Stomach (tissue), 9 donors: ENCODE data around the gene KDM2B. TPM values are rescaled to one million over a fixed set of nuclear protein-coding genes. Genes with fewer than 3 reads are reported as not detected.

Experiments
- DNase-seq, 2 donors: peaks; one replicate each; pipeline versions ENCODE4 v3.0.0 to v3.0.0-alpha.2; 2013 to 2019
- H3K27ac ChIP-seq, 5 donors: fragments of 200-600 bp in 4 of 5; sonication (generic) in 4 of 5; one replicate each; pipeline ENCODE4 v1.5.1; 2013 to 2019; ENCODE audit warnings: mild to moderate bottlenecking in 1 of 5, moderate library complexity in 1 of 5
- H3K27me3 ChIP-seq, 3 donors: fragments of 200-600 bp; sonication (generic); one replicate each; pipeline ENCODE4 v1.5.1; 2017 to 2019; ENCODE audit warnings: mixed run types in 1 of 3
- H3K36me3 ChIP-seq, 4 donors: fragments of 200-600 bp; sonication (generic); 1 replicate in 3 of 4; 2 replicates in 1 of 4; pipeline ENCODE4 v1.5.1; 2016 to 2019
- H3K4me1 ChIP-seq, 4 donors: fragments of 200-600 bp; sonication (generic); one replicate each; pipeline ENCODE4 v1.5.1; 2016 to 2019
- H3K4me3 ChIP-seq, 4 donors: fragments of 200-600 bp; sonication (generic) in 3 of 4; one replicate each; pipeline ENCODE4 v1.5.1; 2016 to 2019; ENCODE audit warnings: mild to moderate bottlenecking in 1 of 4
- H3K9me3 ChIP-seq, 4 donors: fragments of 200-600 bp; sonication (generic); one replicate each; pipeline ENCODE4 v1.5.1; 2016 to 2019
- EP300 ChIP-seq: sonication (generic); formaldehyde crosslinking; IDR thresholded peaks from one replicate; pipeline ENCODE4 v1.6.1; 2017; ENCODE audit warnings: antibody characterized with exemption
- POLR2A ChIP-seq, 4 donors: fragments of 450-650 bp; IDR thresholded peaks; one replicate each; pipeline ENCODE4 v1.6.1; 2016; ENCODE audit warnings: antibody characterized with exemption in 4 of 4, control low read depth in 2 of 4, mild to moderate bottlenecking in 1 of 4, moderate library complexity in 1 of 4
- POLR2AphosphoS5 ChIP-seq, 3 donors: sonication (generic); formaldehyde crosslinking; IDR thresholded peaks; one replicate each; pipeline ENCODE4 v1.6.1; 2016; ENCODE audit warnings: antibody characterized with exemption in 3 of 3
- WGBS, 5 donors: extraction: QIAGEN DNeasy Blood & Tissue Kit in 3 of 5; methylation state at CpG; one replicate each; pipeline versions ENCODE4 v1.1.5 to v1.1.7; 2013 to 2018; 5-methylcytosine and 5-hydroxymethylcytosine counted together
- intact Hi-C: fragments of 100-400 bp; cut with DNase I; formaldehyde crosslinking; loops from one replicate; pipeline ENCODE4 v1.15.1; 2023; ENCODE audit warnings: low total_unique reads
- polyA plus RNA-seq, 3 donors: library from polyadenylated mRNA; stranded (reverse); fragments of 200-250 nt; gene quantifications; one replicate each; pipeline ENCODE4 v1.2.3, GENCODE V29; 2013
- total RNA-seq, 5 donors: library from RNA; depleted of rRNA; stranded (reverse); fragments of >200 nt; gene quantifications; one replicate each; pipeline versions ENCODE4 v1.1.0 to v1.2.3, GENCODE V29; 2014 to 2016
- TF ChIP-seq, protein P1 (sequence below), 7 experiments: fragments of 450-650 bp in 4 of 7; fragments of 200-600 bp in 3 of 7; sonication (generic) in 3 of 7; IDR thresholded peaks; one replicate each; pipeline ENCODE4 v1.5.1; 2016 to 2019; ENCODE audit warnings: antibody characterized with exemption in 7 of 7, control low read depth in 2 of 7, mild to moderate bottlenecking in 1 of 7
- donor health status: healthy with polysubstance abuse.
- donor health status: Bipolar disorder and iron deficiency.
- donor health status: healthy.

The KDM2B gene
- total and polyA plus RNA-seq, 8 donors = 5.8 to 72.8 (median 11.7) TPM

DNA sequence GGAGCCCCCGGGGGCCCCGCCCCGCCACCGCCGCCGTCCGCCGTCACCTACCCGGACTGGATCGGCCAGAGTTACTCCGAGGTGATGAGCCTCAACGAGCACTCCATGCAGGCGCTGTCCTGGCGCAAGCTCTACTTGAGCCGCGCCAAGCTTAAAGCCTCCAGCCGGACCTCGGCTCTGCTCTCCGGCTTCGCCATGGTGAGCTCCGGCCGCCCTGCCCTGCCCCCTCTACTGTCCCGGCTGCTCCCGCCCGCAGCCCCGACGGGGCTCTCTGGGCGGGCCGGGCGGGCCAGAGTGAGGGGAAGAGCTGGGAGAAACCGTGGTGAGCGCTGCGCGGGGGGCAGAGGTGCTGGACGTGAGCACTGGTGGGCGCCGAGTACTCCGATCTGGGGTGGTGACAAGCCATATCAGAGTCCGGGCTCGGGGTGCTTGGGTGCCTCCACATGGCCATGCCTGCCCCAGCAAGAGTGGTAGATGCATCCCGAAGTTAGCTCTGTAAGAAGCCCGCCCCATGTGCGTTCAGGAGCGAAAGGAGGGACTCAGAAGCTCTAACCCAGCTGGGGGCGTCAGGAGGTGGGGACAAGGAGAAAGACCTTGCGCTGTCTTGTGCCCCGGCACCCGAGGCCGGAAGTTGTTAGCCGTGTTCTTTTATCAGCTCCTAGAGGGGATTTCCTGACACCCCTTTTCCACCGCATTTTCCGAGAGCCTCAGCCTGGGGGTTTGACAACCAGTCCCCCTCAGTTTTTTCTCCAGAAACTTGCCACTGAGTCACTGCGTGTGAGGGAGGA is 46.2 kb upstream of the KDM2B start:
- no peak for TF ChIP-seq POLR2AphosphoS5 (IDR thresholded peaks at IDR 0.05)
- no peak for TF ChIP-seq POLR2A (IDR thresholded peaks at IDR 0.05)
- TF ChIP-seq, protein P1, sequence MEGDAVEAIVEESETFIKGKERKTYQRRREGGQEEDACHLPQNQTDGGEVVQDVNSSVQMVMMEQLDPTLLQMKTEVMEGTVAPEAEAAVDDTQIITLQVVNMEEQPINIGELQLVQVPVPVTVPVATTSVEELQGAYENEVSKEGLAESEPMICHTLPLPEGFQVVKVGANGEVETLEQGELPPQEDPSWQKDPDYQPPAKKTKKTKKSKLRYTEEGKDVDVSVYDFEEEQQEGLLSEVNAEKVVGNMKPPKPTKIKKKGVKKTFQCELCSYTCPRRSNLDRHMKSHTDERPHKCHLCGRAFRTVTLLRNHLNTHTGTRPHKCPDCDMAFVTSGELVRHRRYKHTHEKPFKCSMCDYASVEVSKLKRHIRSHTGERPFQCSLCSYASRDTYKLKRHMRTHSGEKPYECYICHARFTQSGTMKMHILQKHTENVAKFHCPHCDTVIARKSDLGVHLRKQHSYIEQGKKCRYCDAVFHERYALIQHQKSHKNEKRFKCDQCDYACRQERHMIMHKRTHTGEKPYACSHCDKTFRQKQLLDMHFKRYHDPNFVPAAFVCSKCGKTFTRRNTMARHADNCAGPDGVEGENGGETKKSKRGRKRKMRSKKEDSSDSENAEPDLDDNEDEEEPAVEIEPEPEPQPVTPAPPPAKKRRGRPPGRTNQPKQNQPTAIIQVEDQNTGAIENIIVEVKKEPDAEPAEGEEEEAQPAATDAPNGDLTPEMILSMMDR (IDR thresholded peaks at IDR 0.05) = no peak
- TF ChIP-seq EP300 = no peak
- peaks cover 44 to 69% (median 54%) of the 10 kb centered on the region in 4 donors for H3K4me1 ChIP-seq
- H3K4me3 ChIP-seq = peak overlapping the region; percentile 63 to 89 (median 69)
- WGBS, 5 donors = 0 to 1% (median 0%) methylated on average over 12 to 51 of the region's 53 CpGs
- no peaks in the 10 kb centered on the region for H3K36me3 ChIP-seq
- intact Hi-C loops = loop anchor here (10.0 kb wide), 1 partner anchor 48 kb away; no protein-coding TSS in a partner anchor
- DNase-seq = peak; percentile 58 to 85
- peak overlapping the region; percentile 94 to 99 (median 96) for H3K27ac ChIP-seq
- no peaks in the 10 kb centered on the region for H3K9me3 ChIP-seq
- no peaks in the 10 kb centered on the region for H3K27me3 ChIP-seq

DNA sequence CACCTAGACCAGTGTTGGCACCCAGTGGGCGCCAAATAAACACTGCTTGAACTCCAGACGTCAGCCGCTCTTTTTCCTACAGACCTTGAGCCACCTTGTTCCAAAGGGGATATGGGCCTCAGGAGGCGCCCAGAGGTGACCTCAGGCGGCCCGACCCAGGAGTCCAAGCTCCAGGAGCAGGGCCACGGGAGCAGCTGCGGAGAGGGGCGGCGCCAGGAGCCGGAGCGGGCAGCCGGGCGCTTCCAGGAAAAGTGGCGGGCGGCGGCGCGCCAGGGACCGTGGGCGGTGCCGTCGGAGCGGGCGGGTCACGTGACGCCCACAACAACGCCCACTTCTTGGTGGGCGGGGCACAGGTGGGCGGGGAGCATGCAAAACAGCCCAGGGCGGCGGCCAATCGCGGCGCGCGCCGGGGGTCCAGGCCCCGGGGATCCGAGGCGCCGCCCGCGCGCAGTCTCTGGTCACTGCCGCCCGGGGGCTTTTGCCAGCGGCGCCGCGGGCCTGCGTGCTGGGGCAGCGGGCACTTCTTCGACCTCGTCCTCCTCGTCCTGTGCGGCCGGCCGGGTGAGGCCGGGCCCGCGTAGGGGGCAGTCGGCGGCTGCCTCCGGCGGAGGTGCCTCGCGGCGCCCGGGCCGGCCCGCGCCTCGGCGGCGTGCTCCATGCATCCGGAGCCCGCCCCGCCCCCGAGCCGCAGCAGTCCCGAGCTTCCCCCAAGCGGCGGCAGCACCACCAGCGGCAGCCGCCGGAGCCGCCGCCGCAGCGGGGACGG is 45.4 kb upstream of the KDM2B start, which contains the start of gene ORAI1:
Gene ORAI1, plus strand, starts transcription at position 444 of the 766 bp plus-strand sequence.
- H3K27me3 ChIP-seq = no peaks in the 10 kb centered on the region
- H3K36me3 ChIP-seq = no peaks in the 10 kb centered on the region
- H3K9me3 ChIP-seq = no peaks in the 10 kb centered on the region
- peak; percentile 99 for DNase-seq
- intact Hi-C loops = loop anchor here (10.0 kb wide), 1 partner anchor 49 kb away; no protein-coding TSS in a partner anchor
- no peak for TF ChIP-seq POLR2A (IDR thresholded peaks at IDR 0.05)
- peak; percentile 44 to 83 (median 71) for TF ChIP-seq POLR2AphosphoS5 (IDR thresholded peaks at IDR 0.05)
- peaks cover 38 to 61% (median 50%) of the 10 kb centered on the region in 4 donors for H3K4me1 ChIP-seq
- peak within 1 kb of the TSS; percentile 94 to 99 (median 96) for H3K27ac ChIP-seq
- peak within 1 kb of the TSS; percentile 63 to 89 (median 69) for H3K4me3 ChIP-seq
- WGBS, 5 donors = 0 to 2% (median 1%) methylated on average over 29 to 92 of the region's 92 CpGs

DNA sequence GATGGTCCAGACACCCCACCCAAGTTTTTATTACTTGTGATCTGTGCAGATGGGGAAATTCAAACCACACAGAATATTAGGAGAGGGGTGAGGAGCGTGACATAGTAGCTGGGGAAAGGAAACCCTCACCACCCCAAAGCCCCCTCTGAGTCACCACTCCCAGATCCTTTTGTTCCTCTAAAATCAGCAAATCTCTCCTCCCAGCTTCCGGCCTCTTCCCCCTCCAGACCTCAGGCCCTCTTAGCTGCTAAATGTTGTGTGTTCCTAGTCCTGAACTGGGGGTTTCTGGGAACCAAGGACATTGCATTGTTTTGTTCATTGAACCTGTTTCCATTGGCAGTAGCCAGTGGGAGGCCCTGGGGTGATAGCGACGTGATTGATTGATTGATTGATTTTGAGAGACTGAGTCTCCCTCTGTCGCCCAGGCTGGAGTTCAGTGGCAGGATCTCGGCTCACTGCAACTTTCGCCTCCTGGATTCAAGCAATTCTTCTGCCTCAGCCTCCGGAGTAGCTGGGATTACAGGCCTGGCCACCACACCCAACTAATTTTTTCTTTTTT is 39.6 kb upstream of the KDM2B start:
- TF ChIP-seq POLR2AphosphoS5 (IDR thresholded peaks at IDR 0.05) = no peak
- TF ChIP-seq, protein P1 (IDR thresholded peaks at IDR 0.05) = no peak
- no peak for TF ChIP-seq POLR2A (IDR thresholded peaks at IDR 0.05)
- TF ChIP-seq EP300 = no peak

DNA sequence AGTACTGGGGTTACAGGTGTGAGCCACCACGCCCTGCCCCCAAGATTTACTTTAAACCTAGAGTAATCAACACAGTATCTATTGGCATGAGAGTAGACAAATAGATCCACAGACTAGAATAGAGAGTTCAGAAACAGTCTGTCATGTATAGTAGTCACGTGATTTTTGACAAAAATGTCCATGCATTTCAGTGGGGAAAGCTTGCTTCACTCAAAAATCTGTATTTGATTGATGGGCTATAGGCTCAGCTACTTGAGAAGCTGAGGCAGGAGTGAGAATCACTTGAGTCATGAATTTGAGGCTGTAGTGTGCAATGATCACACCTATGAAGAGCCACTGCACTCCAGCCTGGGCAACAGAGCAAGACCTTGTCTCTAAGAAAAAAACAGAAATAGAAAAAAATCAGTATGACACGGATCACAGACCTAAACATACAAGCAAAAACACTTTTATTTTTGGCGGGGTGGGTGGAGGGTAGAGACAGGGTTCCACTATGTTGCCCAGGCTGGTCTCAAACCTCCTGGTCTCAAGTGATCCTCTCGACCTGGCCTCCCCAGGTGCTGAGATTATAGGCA is 37.9 kb upstream of the KDM2B start:
- 81 to 91% (median 84%) methylated on average over 5 of the region's 5 CpGs for WGBS, 5 donors
- no peak for TF ChIP-seq POLR2A (IDR thresholded peaks at IDR 0.05)
- TF ChIP-seq, protein P1 (IDR thresholded peaks at IDR 0.05) = no peak
- no peak for TF ChIP-seq EP300
- TF ChIP-seq POLR2AphosphoS5 (IDR thresholded peaks at IDR 0.05) = no peak
- H3K4me1 ChIP-seq = no peaks in the 10 kb centered on the region
- no peak overlapping the region for H3K4me3 ChIP-seq
- no peaks in the 10 kb centered on the region for H3K27me3 ChIP-seq
- no peak overlapping the region for H3K27ac ChIP-seq
- no peaks in the 10 kb centered on the region for H3K9me3 ChIP-seq
- no peaks in the 10 kb centered on the region for H3K36me3 ChIP-seq
- no peak for DNase-seq
- intact Hi-C loops = no loop called here

More for the DNA sequence above, 39.6 kb upstream of the KDM2B start:
- Histone ChIP-seq H3K4me3 (no peak overlapping the region), H3K4me1 (peaks cover 5 to 14% (median 6%) of the 10 kb centered on the region in 4 donors), H3K36me3 (no peaks in the 10 kb centered on the region), H3K27ac (no peak overlapping the region), H3K27me3 (no peaks in the 10 kb centered on the region), H3K9me3 (no peaks in the 10 kb centered on the region)
- no peak for DNase-seq
- 76 to 91% (median 84%) methylated on average over 8 of the region's 8 CpGs for WGBS, 5 donors
- intact Hi-C loops = loop anchor here (5.0 to 10.0 kb wide), 2 partner anchors 38 to 54 kb away; partner anchors contain the start of gene KDM2B
